HepG2 (cell line): Measurements from ENCODE around the gene MPC2. TPM values are rescaled to one million over a fixed set of nuclear protein-coding genes. Genes with fewer than 3 reads are reported as not detected.

Experiments
- CBX1 ChIP-seq: IDR thresholded peaks from one replicate; pipeline ENCODE4 v1.6.1; 2016; ENCODE audit warnings: antibody characterized with exemption, low read depth
- CBX5 ChIP-seq: sonication (generic); formaldehyde crosslinking; IDR thresholded peaks from 2 replicates; pipeline ENCODE4 v1.4.0; 2020; ENCODE audit warnings: missing genetic modification reagents, borderline replicate concordance
- GABPA ChIP-seq, 2 experiments: IDR thresholded peaks; 2 replicates each; pipeline ENCODE4 v1.6.1; 2011 to 2016; ENCODE audit warnings: low read depth in 2 of 2, low read length in 1 of 2, missing biosample characterization in 1 of 2, missing genetic modification characterization in 1 of 2
- GTF3A ChIP-seq: sonication (generic); formaldehyde crosslinking; conservative IDR thresholded peaks from 2 replicates; pipeline ENCODE4 v1.4.0; 2020; ENCODE audit warnings: mild to moderate bottlenecking, missing genetic modification reagents
- HBP1 ChIP-seq: IDR thresholded peaks from 2 replicates; pipeline ENCODE4 v1.6.1; 2016; ENCODE audit warnings: low read depth, control low read depth
- ISL2 ChIP-seq: sonication (generic); formaldehyde crosslinking; IDR thresholded peaks from 2 replicates; pipeline ENCODE4 v1.5.0; 2020; ENCODE audit warnings: missing genetic modification reagents
- KLF15 ChIP-seq: sonication (generic); formaldehyde crosslinking; IDR thresholded peaks from 2 replicates; pipeline ENCODE4 v1.8.1; 2023; ENCODE audit warnings: borderline replicate concordance, mild to moderate bottlenecking, inconsistent platforms, missing genetic modification reagents, mixed read lengths
- MED1 ChIP-seq: sonication (generic); formaldehyde crosslinking; IDR thresholded peaks from 2 replicates; pipeline ENCODE4 v1.4.0; 2020; ENCODE audit warnings: missing genetic modification reagents
- MEIS1 ChIP-seq: sonication (generic); formaldehyde crosslinking; IDR thresholded peaks from 2 replicates; pipeline ENCODE4 v1.9.0; 2021; ENCODE audit warnings: mild to moderate bottlenecking, missing genetic modification reagents, moderate library complexity, borderline replicate concordance
- POGZ ChIP-seq: sonication (generic); formaldehyde crosslinking; IDR thresholded peaks from 2 replicates; pipeline ENCODE4 v1.4.0; 2020; ENCODE audit warnings: mild to moderate bottlenecking, missing genetic modification reagents
- POLR2AphosphoS5 ChIP-seq: IDR thresholded peaks from 2 replicates; pipeline ENCODE4 v1.6.1; 2012; ENCODE audit warnings: low read depth, low read length
- RFXANK ChIP-seq: IDR thresholded peaks from 2 replicates; pipeline ENCODE4 v1.6.1; 2016
- SOX6 ChIP-seq, 2 experiments: fragments of 450-650 bp in 1 of 2; sonication (generic) in 1 of 2; formaldehyde crosslinking in 1 of 2; IDR thresholded peaks; 2 replicates each; pipeline versions ENCODE4 v1.4.0 to v1.6.1; 2017 to 2020; ENCODE audit warnings: antibody characterized with exemption in 1 of 2, mild to moderate bottlenecking in 1 of 2, missing genetic modification reagents in 1 of 2
- STAG1 ChIP-seq: sonication (generic); formaldehyde crosslinking; IDR thresholded peaks from 2 replicates; pipeline ENCODE4 v1.4.0; 2020; ENCODE audit warnings: missing genetic modification reagents
- TCF7L2 ChIP-seq: IDR thresholded peaks from 2 replicates; pipeline ENCODE4 v1.6.1; 2011; ENCODE audit warnings: mild to moderate bottlenecking, low read depth, low read length, moderate library complexity
- ZBTB42 ChIP-seq: sonication (generic); formaldehyde crosslinking; IDR thresholded peaks from 2 replicates; pipeline ENCODE4 v1.5.0; 2020; ENCODE audit warnings: mild to moderate bottlenecking, missing genetic modification reagents
- ZNF138 ChIP-seq: sonication (generic); formaldehyde crosslinking; IDR thresholded peaks from 2 replicates; pipeline ENCODE4 v1.5.0; 2020; ENCODE audit warnings: mild to moderate bottlenecking, low read depth, missing genetic modification reagents
- ZNF30 ChIP-seq: sonication (generic); formaldehyde crosslinking; IDR thresholded peaks from 2 replicates; pipeline ENCODE4 v1.5.0; 2020; ENCODE audit warnings: mild to moderate bottlenecking, missing genetic modification reagents
- ZNF362 ChIP-seq: sonication (generic); formaldehyde crosslinking; IDR thresholded peaks from 2 replicates; pipeline ENCODE4 v1.4.0; 2020; ENCODE audit warnings: missing genetic modification reagents, mild to moderate bottlenecking, borderline replicate concordance
- ZNF589 ChIP-seq: sonication (generic); formaldehyde crosslinking; conservative IDR thresholded peaks from 2 replicates; pipeline ENCODE4 v1.8.0; 2022; ENCODE audit warnings: mild to moderate bottlenecking, moderate library complexity, missing genetic modification reagents
- ZNF609 ChIP-seq: sonication (generic); formaldehyde crosslinking; IDR thresholded peaks from 2 replicates; pipeline ENCODE4 v1.4.0; 2020; ENCODE audit warnings: mild to moderate bottlenecking, missing genetic modification reagents, borderline replicate concordance
- ZNF770 ChIP-seq: sonication (generic); formaldehyde crosslinking; IDR thresholded peaks from 2 replicates; pipeline ENCODE4 v1.5.0; 2020; ENCODE audit warnings: mild to moderate bottlenecking, missing genetic modification reagents
- ZSCAN25 ChIP-seq: sonication (generic); formaldehyde crosslinking; IDR thresholded peaks from 2 replicates; pipeline ENCODE4 v1.8.0; 2022; ENCODE audit warnings: mild to moderate bottlenecking, missing genetic modification reagents
- polyA plus RNA-seq, 8 experiments: library from polyadenylated mRNA; depleted of rRNA in 3 of 8; stranded (reverse) in 7 of 8; unstranded in 1 of 8; fragments of >200 nt; fragmentation: Illumina TruSeq in 4 of 8; extraction: Trizol in 4 of 8; gene quantifications; 2 replicates each; pipeline versions ENCODE4 v1.2.1 to v1.2.3, GENCODE V29; 2011 to 2016; ENCODE audit warnings: low read depth in 4 of 8, missing spikeins in 1 of 8, mixed read lengths in 1 of 8; ENCODE audit not compliant: insufficient read depth in 1 of 8
- total RNA-seq, 5 experiments: library from RNA; depleted of rRNA; stranded (reverse); fragments of >200 nt; fragmentation: Illumina TruSeq; extraction: Trizol; gene quantifications; 2 replicates each; pipeline ENCODE4 v1.2.3, GENCODE V29; 2016; ENCODE audit warnings: low read depth in 1 of 5

Gene MPC2
- total and polyA plus RNA-seq, 2 of the 13 experiments (the other 11 are each of a cell fraction or from before 2014, with no cell fraction given), result 38.8 to 136 TPM

- TF ChIP-seq POLR2AphosphoS5, result no peak
- no peak for TF ChIP-seq CBX1
- no peak for TF ChIP-seq KLF15
- no peak for TF ChIP-seq ISL2
- peak; percentile 60 for TF ChIP-seq ZNF770 (CRISPR knock-in tag)
- TF ChIP-seq MEIS1, result no peak
- TF ChIP-seq ZNF362 (CRISPR knock-in tag), result no peak
- TF ChIP-seq SOX6 (IDR thresholded peaks at IDR 0.05), result no peak
- 0 out of 2 replicates have a peak, but pooled peaks have one; percentile 16 for TF ChIP-seq SOX6 (CRISPR knock-in tag; IDR thresholded peaks at IDR 0.05)
- no peak for TF ChIP-seq ZSCAN25
- TF ChIP-seq CBX5 (CRISPR knock-in tag), result no peak
- TF ChIP-seq ZNF609 (CRISPR knock-in tag), result no peak
- TF ChIP-seq ZNF30 (CRISPR knock-in tag), result no peak
- TF ChIP-seq ZBTB42 (CRISPR knock-in tag), result no peak
- no peak for TF ChIP-seq GTF3A (CRISPR knock-in tag)
- TF ChIP-seq MED1 (CRISPR knock-in tag), result no peak
- no peak for TF ChIP-seq ZNF138 (CRISPR knock-in tag)
- 0 out of 2 replicates have a peak, but pooled peaks have one; percentile 34 for TF ChIP-seq POGZ (CRISPR knock-in tag)
- no peak for TF ChIP-seq TCF7L2
- TF ChIP-seq GABPA (IDR thresholded peaks at IDR 0.05; ENCODE audit: low read depth, low read length), result no peak
- TF ChIP-seq GABPA (CRISPR knock-in tag; IDR thresholded peaks at IDR 0.05; ENCODE audit: low read depth), result no peak
- TF ChIP-seq HBP1 (CRISPR knock-in tag), result no peak
- TF ChIP-seq ZNF589, result no peak
- no peak for TF ChIP-seq RFXANK
- TF ChIP-seq STAG1, result no peak
These were observed 21.3 kb downstream of the MPC2 start (continued) for GRCh38 chr1:167915569-167915968.
